ENCODE data around the gene PTPN2. TPM values are rescaled to one million over a fixed set of nuclear protein-coding genes. Genes with fewer than 3 reads are reported as not detected.
A peak's percentile ranks its signal among the peaks of the same experiment; 100 is the strongest.

Gene PTPN2
- total and polyA plus RNA-seq, 2 donors (not counting 1 experiment from before 2014, with no cell fraction given): 41.2 to 75.5 TPM

DNA sequence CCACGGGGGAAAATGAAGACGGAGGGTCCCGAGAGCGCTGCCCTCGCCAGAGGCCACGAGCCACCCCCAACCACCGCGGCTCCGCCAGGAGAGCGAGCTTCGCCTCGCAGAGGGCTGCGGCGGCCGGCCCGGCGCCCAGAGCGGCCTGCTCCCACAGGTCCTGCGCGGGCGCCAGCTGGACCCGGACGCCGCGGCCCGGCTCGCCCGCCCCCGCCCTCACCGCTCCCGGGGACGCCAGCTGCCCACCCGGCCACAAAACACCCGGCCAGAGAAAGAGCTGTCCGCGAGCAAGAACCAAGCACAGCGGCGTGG, 709 bp downstream of the PTPN2 start:
- Mint-ChIP-seq H3K27me3 (no peaks in the 10 kb centered on the region), H3K9me3 (ENCODE audit: insufficient read depth) (no peaks in the 10 kb centered on the region), H3K27ac (peak overlapping the region; percentile 95), H3K4me1 (peaks cover 75% of the 10 kb centered on the region), H3K4me3 (peak overlapping the region; percentile 89)
- Histone ChIP-seq H2AFZ (ENCODE audit: insufficient read depth, low read depth, low read length, poor library complexity, severe bottlenecking) (peak overlapping the region; percentile 78), H3K4me2 (replicated peaks; ENCODE audit: low read depth, low read length, poor library complexity, severe bottlenecking) (peak overlapping the region; percentile 86), H3K36me3 (replicated peaks in 1 of 2; ENCODE audit: control extremely low read depth in 1 of 2, control insufficient read depth in 1 of 2, extremely low read depth in 1 of 2, insufficient read depth in 2 of 2, low read length in 1 of 2) (no peaks in the 10 kb centered on the region), H3K9ac (ENCODE audit: low read length) (peak overlapping the region; percentile 91), H3K27ac (ENCODE audit: low read length in 2 of 2) (peak overlapping the region; percentile 99), H3K27me3 (replicated peaks in 1 of 4; ENCODE audit: control extremely low read depth in 1 of 4, control insufficient read depth in 3 of 4, insufficient read depth in 4 of 4, low read length in 3 of 4) (no peaks in the 10 kb centered on the region), H3K4me1 (ENCODE audit: control insufficient read depth in 2 of 2, insufficient read depth in 2 of 2, low read length in 2 of 2) (peaks cover 68 to 76% of the 10 kb centered on the region in 2 donors), H4K20me1 (ENCODE audit: control insufficient read depth, insufficient read depth, low read length, poor library complexity, severe bottlenecking) (peaks cover 31% of the 10 kb centered on the region), H3K4me3 (ENCODE audit: control extremely low read depth in 1 of 5, extremely low read depth in 1 of 5, insufficient read depth in 1 of 5, low read depth in 2 of 5, low read length in 4 of 5) (peak overlapping the region; percentile 45 to 82 (median 78)), H3K9me3 (ENCODE audit: control extremely low read depth in 1 of 3, control insufficient read depth in 2 of 3, insufficient read depth in 1 of 3, low read length in 2 of 3) (peaks cover 0 to 1% (median 0%) of the 10 kb centered on the region in 3 donors), H3K79me2 (ENCODE audit: control insufficient read depth, insufficient read depth, low read length) (peaks cover 49% of the 10 kb centered on the region)
- no peak for DNase-seq
- CTCF ChIA-PET: interaction anchor here (0.6 to 1.3 kb wide), 5 partner anchors 31 to 156 kb away, joined by 3 to 5 read pairs (median 4); no protein-coding TSS in a partner anchor
- POLR2A ChIA-PET: interaction anchor here (0.5 to 1.3 kb wide), 13 partner anchors 16 to 843 kb away, joined by 3 to 7 read pairs (median 4); partner anchors contain the start of genes AFG3L2, CEP192, CEP76 and FAM210A
- peak; percentile 2 for ATAC-seq (ENCODE audit: low read depth)
- TF ChIP-seq EZH2 (IDR thresholded peaks at IDR 0.05; ENCODE audit: borderline replicate concordance, insufficient read depth, low read depth, low read length, poor library complexity, severe bottlenecking): no peak
- TF ChIP-seq, protein P1, sequence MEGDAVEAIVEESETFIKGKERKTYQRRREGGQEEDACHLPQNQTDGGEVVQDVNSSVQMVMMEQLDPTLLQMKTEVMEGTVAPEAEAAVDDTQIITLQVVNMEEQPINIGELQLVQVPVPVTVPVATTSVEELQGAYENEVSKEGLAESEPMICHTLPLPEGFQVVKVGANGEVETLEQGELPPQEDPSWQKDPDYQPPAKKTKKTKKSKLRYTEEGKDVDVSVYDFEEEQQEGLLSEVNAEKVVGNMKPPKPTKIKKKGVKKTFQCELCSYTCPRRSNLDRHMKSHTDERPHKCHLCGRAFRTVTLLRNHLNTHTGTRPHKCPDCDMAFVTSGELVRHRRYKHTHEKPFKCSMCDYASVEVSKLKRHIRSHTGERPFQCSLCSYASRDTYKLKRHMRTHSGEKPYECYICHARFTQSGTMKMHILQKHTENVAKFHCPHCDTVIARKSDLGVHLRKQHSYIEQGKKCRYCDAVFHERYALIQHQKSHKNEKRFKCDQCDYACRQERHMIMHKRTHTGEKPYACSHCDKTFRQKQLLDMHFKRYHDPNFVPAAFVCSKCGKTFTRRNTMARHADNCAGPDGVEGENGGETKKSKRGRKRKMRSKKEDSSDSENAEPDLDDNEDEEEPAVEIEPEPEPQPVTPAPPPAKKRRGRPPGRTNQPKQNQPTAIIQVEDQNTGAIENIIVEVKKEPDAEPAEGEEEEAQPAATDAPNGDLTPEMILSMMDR (IDR thresholded peaks at IDR 0.05): no peak
- 1% methylated on average over 38 of the region's 38 CpGs for WGBS (ENCODE audit: insufficient coverage)
- intact Hi-C loops (cut with micrococcal nuclease): loop anchor here (1.0 to 10.0 kb wide), 8 partner anchors 44 to 1033 kb away; partner anchors contain the start of genes CEP192, CHMP1B and IMPA2

All from B cell (primary cell).